ENCODE measurements around the gene LCE6A.

Gene LCE6A

GRCh38 chr1:152842556-152842955 is at the start of gene LCE6A:
LCE6A (plus strand) TSS chr1:152842856; CDS start chr1:152843521, 665 bp downstream.
- no peak for DNase-seq

GRCh38 chr1:152795686-152796085 is 47.0 kb upstream of the LCE6A start:
- no peak for DNase-seq

- no peak for DNase-seq
These were observed 46.2 kb upstream of the LCE6A start, which contains the start of gene LCE1D for GRCh38 chr1:152796421-152796820. LCE1D (plus strand) TSS chr1:152796721; CDS start chr1:152797795, 1,074 bp downstream.

GRCh38 chr1:152801333-152801732 is 41.3 kb upstream of the LCE6A start:
- DNase-seq = no peak

GRCh38 chr1:152806576-152806975 is 36.1 kb upstream of the LCE6A start, which contains the start of gene LCE1C:
LCE1C (minus strand) TSS chr1:152806651; CDS start chr1:152805478, 1,173 bp downstream.
- DNase-seq = no peak

- no peak for DNase-seq
These were observed 31.6 kb upstream of the LCE6A start for GRCh38 chr1:152811050-152811449.

- DNase-seq = no peak
These were observed 31.0 kb upstream of the LCE6A start, which contains the start of gene LCE1B for GRCh38 chr1:152811671-152812070. LCE1B (plus strand) TSS chr1:152811971; CDS start chr1:152812447, 476 bp downstream.

- DNase-seq = no peak
These were observed 25.3 kb upstream of the LCE6A start for GRCh38 chr1:152817309-152817708.

- no peak for DNase-seq
These were observed 19.4 kb upstream of the LCE6A start for GRCh38 chr1:152823294-152823693.

- DNase-seq = no peak
These were observed 17.7 kb upstream of the LCE6A start for GRCh38 chr1:152824964-152825363.

GRCh38 chr1:152827173-152827572 is 15.5 kb upstream of the LCE6A start, which contains the start of gene LCE1A:
LCE1A (plus strand) TSS chr1:152827473; CDS start chr1:152827473, 0 bp downstream.
- no peak for DNase-seq

GRCh38 chr1:152836870-152837269 is 5.8 kb upstream of the LCE6A start:
- no peak for DNase-seq

- DNase-seq = no peak
These were observed 13.0 kb downstream of the LCE6A start for GRCh38 chr1:152855661-152856060.

- DNase-seq = no peak
These were observed 15.4 kb downstream of the LCE6A start for GRCh38 chr1:152858062-152858461.

- no peak for DNase-seq
These were observed 17.0 kb downstream of the LCE6A start, which contains the start of gene LCE7A for GRCh38 chr1:152859696-152860095. LCE7A (plus strand) TSS chr1:152859996; CDS start chr1:152860698, 702 bp downstream.

GRCh38 chr1:152860129-152860528 is 17.5 kb downstream of the LCE6A start:
- no peak for DNase-seq

GRCh38 chr1:152861374-152861773 is 18.7 kb downstream of the LCE6A start:
- no peak for DNase-seq

GRCh38 chr1:152864443-152864842 is 21.8 kb downstream of the LCE6A start:
- no peak for DNase-seq

GRCh38 chr1:152866321-152866720 is 23.7 kb downstream of the LCE6A start:
- no peak for DNase-seq

- peak; percentile 74 for DNase-seq
These were observed 27.3 kb downstream of the LCE6A start for GRCh38 chr1:152869808-152870419.

- no peak for DNase-seq
These were observed 28.4 kb downstream of the LCE6A start for GRCh38 chr1:152870831-152871730.

- no peak for DNase-seq
These were observed 29.1 kb downstream of the LCE6A start for GRCh38 chr1:152871731-152872126.

GRCh38 chr1:152873495-152873894 is 30.8 kb downstream of the LCE6A start:
- DNase-seq = no peak

GRCh38 chr1:152876827-152877226 is 34.2 kb downstream of the LCE6A start:
- DNase-seq = no peak
